Transverse colon (tissue), 3 donors: Measurements from ENCODE around the gene JARID2.

Experiments used
- CTCF ChIP-seq, 5 experiments: fragments of 200-600 bp in 3 of 5; fragments of 450-650 bp in 2 of 5; sonication (generic) in 3 of 5; IDR thresholded peaks; 1 replicate in 2 of 5; 2 replicates in 3 of 5; pipeline ENCODE4 v1.5.1; 2016 to 2017; ENCODE audit warnings: antibody characterized with exemption in 5 of 5, inconsistent platforms in 3 of 5, mild to moderate bottlenecking in 2 of 5, moderate library complexity in 1 of 5
- EP300 ChIP-seq: sonication (generic); formaldehyde crosslinking; IDR thresholded peaks from one replicate; pipeline ENCODE4 v1.6.1; 2017; ENCODE audit warnings: antibody characterized with exemption, low read depth
- POLR2A ChIP-seq: fragments of 450-650 bp; IDR thresholded peaks from one replicate; pipeline ENCODE4 v1.6.1; 2016; ENCODE audit warnings: antibody characterized with exemption, mild to moderate bottlenecking, moderate library complexity

- TF ChIP-seq POLR2A: no peak
- no peak for TF ChIP-seq CTCF (IDR thresholded peaks at IDR 0.05)
- no peak for TF ChIP-seq EP300
These were observed 191.3 kb downstream of the JARID2 start for GRCh38 chr6:15437090-15437635.
